PC-3 (cell line): ENCODE results near the gene ZNF394. TPM values are rescaled to one million over a fixed set of nuclear protein-coding genes. Genes with fewer than 3 reads are reported as not detected.
"Not testable (repeated sequence)": the region's sequence is repeated elsewhere in the genome, so short reads cannot be mapped to it uniquely, and the experiment has no call there.

Experiments
- ATAC-seq: fragments of 200-7000 bp; cut with Tn5 transposase; 2 replicates; pipeline ENCODE4 v1.9.1; 2020; ENCODE audit warnings: mild to moderate bottlenecking, moderate library complexity
- Bru-seq: library from RNA; stranded (reverse); fragments of 400-500 nt; gene quantifications from one replicate; lab custom pipeline; 2021; lab: Mats Ljungman, UMichigan
- BruChase-seq, 2 experiments: library from RNA; stranded (reverse); fragments of 400-500 nt; gene quantifications; one replicate each; lab custom pipeline; 2021; lab: Mats Ljungman, UMichigan
- BruUV-seq: library from RNA; stranded (reverse); fragments of 400-500 nt; replicated peaks from 2 replicates; lab custom pipeline; 2021; lab: Mats Ljungman, UMichigan
- CTCF ChIA-PET: fragments of 300-600 bp; sonication (Branson Sonifier 250); formaldehyde crosslinking; loops from one replicate; lab custom pipeline; 2022; ENCODE audit warnings: antibody characterized with exemption; lab: Charles Lee
- POLR2A ChIA-PET: fragments of 300-600 bp; sonication (Branson Sonifier 250); formaldehyde crosslinking; loops from one replicate; lab custom pipeline; 2022; ENCODE audit warnings: antibody characterized with exemption; ENCODE audit not compliant: unreplicated experiment; lab: Charles Lee
- DNase-seq: peaks from one replicate; pipeline ENCODE4 v3.0.0-alpha.2; 2015
- H2AFZ ChIP-seq: fragments of 300-600 bp; sonication (generic); 2 replicates; pipeline ENCODE4 v1.6.0; 2016; ENCODE audit warnings: antibody characterized with exemption, low read length
- H3F3A ChIP-seq: fragments of 300-600 bp; sonication (generic); one replicate; pipeline ENCODE4 v1.6.0; 2017; ENCODE audit warnings: antibody characterized with exemption, low read length, control low read depth, mild to moderate bottlenecking; ENCODE audit not compliant: unreplicated experiment
- H3K27ac ChIP-seq: fragments of 300-600 bp; sonication (generic); 2 replicates; pipeline ENCODE4 v1.5.1; 2016; ENCODE audit warnings: mild to moderate bottlenecking, low read length
- H3K27me3 ChIP-seq: fragments of 300-600 bp; sonication (generic); 2 replicates; pipeline ENCODE4 v1.6.1; 2016; ENCODE audit warnings: low read length, mixed read lengths
- H3K36me3 ChIP-seq: fragments of 300-600 bp; sonication (generic); 2 replicates; pipeline ENCODE4 v1.6.1; 2016; ENCODE audit warnings: low read depth, mixed run types, low read length, mixed read lengths
- H3K4me1 ChIP-seq: fragments of 300-600 bp; sonication (generic); 2 replicates; pipeline ENCODE4 v1.5.1; 2016; ENCODE audit warnings: low read length; ENCODE audit not compliant: insufficient read depth
- H3K4me2 ChIP-seq: fragments of 300-600 bp; sonication (generic); 2 replicates; pipeline ENCODE4 v1.6.0; 2016; ENCODE audit warnings: low read length
- H3K4me3 ChIP-seq: fragments of 300-600 bp; sonication (generic); 2 replicates; pipeline ENCODE4 v1.5.1; 2016; ENCODE audit warnings: mild to moderate bottlenecking, low read length, mixed read lengths
- H3K79me2 ChIP-seq: fragments of 300-600 bp; sonication (generic); 2 replicates; pipeline ENCODE4 v1.6.1; 2017; ENCODE audit warnings: low read length, mixed read lengths
- H3K9ac ChIP-seq: fragments of 300-600 bp; sonication (generic); 2 replicates; pipeline ENCODE4 v1.6.0; 2016; ENCODE audit warnings: mild to moderate bottlenecking, low read length
- H3K9me2 ChIP-seq: fragments of 300-600 bp; sonication (generic); replicated peaks from 2 replicates; pipeline ENCODE4 v1.6.1; 2016; ENCODE audit warnings: mixed run types, low read length, mixed read lengths
- H3K9me3 ChIP-seq: fragments of 300-600 bp; sonication (generic); 2 replicates; pipeline ENCODE4 v1.6.1; 2016; ENCODE audit warnings: low read length, mixed read lengths
- H4K20me1 ChIP-seq: fragments of 300-600 bp; sonication (generic); 2 replicates; pipeline ENCODE4 v1.6.1; 2016; ENCODE audit warnings: low read length, mixed read lengths
- CTCF ChIP-seq: fragments of 300-600 bp; sonication (generic); conservative IDR thresholded peaks from 2 replicates; pipeline ENCODE4 v1.5.1; 2017; ENCODE audit warnings: antibody characterized with exemption, low read depth, mild to moderate bottlenecking, low read length
- EZH2 ChIP-seq: fragments of 300-600 bp; sonication (generic); IDR thresholded peaks from one replicate; pipeline ENCODE4 v1.6.1; 2017; ENCODE audit warnings: antibody characterized with exemption, mild to moderate bottlenecking, low read length; ENCODE audit not compliant: unreplicated experiment
- EZH2phosphoT487 ChIP-seq: fragments of 300-600 bp; sonication (generic); IDR thresholded peaks from 2 replicates; pipeline ENCODE4 v1.6.1; 2018; ENCODE audit warnings: mild to moderate bottlenecking, antibody characterized with exemption, low read length, borderline replicate concordance
- intact Hi-C: fragments of 100-400 bp; cut with micrococcal nuclease; formaldehyde crosslinking; loops from 2 replicates; pipeline ENCODE4 v1.9.0; 2023
- long read RNA-seq: library from polyadenylated mRNA; unstranded; transcript quantifications from one replicate; pipeline ENCODE4 v2.0.0, GENCODE V29; 2021; ENCODE audit not compliant: unreplicated experiment
- total RNA-seq: library from RNA; depleted of rRNA; stranded (reverse); fragments of >200 nt; gene quantifications from 2 replicates; pipeline ENCODE4 v1.2.3, GENCODE V29; 2014; rRNA removed

ZNF394 gene
- 17.7 and 19.4 TPM in 2 replicates for total RNA-seq
- Bru-seq, nascent RNA: percentile 88 among the genes with signal in this experiment
- BruChase-seq, experiment 1, labeled RNA remaining after a 6-hour chase: percentile 91 among the genes with signal in this experiment
- percentile 93 among the genes with signal in this experiment for BruChase-seq, experiment 2, labeled RNA remaining after a 2-hour chase
- long read RNA-seq, transcript ZNF394-206 (2 exons, 1,619 nt): minor isoform, 8 of 60 reads
- long read RNA-seq, transcript ZNF394-203 (2 exons, 2,017 nt): minor isoform, 5 of 60 reads
- long read RNA-seq, transcript ZNF394-201 (3 exons, 2,179 nt): major isoform, 38 of 60 reads
- long read RNA-seq, partial matches to known transcripts: 1 of 60 reads
- long read RNA-seq, other reads (novel, unspliced or antisense): 8 of 60 reads

DNA sequence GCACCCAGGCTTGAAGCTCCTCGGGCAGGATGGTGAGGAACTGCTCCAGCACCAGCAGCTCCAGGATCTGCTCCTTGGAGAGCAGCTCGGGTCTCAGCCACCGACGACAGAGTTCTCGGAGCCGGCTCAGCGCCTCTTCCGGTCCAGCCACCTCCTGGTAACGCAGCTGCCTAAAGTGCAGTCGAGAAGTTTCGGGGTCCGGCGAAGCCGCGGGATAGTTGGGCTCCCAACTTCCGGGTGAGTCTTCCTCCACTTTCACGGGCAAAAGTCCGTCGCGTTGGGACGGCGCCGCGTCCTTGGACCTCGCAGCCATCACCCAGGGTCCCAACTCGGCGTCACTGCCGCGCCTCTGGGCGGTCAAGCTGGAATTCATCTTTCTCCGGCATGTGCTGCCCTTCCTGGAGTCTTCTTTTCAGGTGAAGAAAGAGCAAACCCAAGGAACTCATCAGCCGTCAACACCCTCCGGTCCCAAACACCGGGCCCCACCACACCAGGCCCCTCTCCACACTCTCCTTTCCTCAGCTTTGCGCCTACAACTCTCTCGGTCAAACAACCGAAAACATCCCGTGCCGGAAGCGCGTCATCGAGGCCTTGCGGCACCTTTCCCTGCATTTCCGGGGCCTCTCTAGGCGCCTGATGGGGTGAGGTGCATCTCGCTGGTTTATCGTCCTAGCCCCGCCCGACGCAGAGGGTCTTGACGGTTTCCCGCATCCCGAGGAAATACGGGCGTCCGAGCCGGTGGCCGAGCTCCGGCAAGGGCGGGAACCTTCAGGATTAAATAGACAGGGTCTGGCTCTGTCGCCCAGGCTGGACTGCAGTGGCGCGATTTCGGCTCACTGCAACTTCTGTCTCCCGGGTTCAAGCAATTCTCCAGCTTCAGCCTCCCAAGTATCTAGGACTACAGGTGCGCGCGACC is at the start of gene ZNF394:
TSS of gene ZNF394 (minus strand) at position 561 of the 916 bp plus-strand sequence. CDS start at position 373, 188 bp downstream.
- H3F3A ChIP-seq: no peaks in the 10 kb centered on the region
- peak within 1 kb of the TSS; percentile 97 for H2AFZ ChIP-seq
- no peaks in the 10 kb centered on the region for H3K27me3 ChIP-seq
- ATAC-seq (peak; percentile 45), DNase-seq (peak; percentile 89)
- ChIA-PET POLR2A (interaction anchor here (0.6 kb wide), 3 partner anchors 26 to 519 kb away, joined by 3 to 5 read pairs (median 3); no protein-coding TSS in a partner anchor), CTCF (no interaction called here)
- no peaks in the 10 kb centered on the region for H3K9me3 ChIP-seq
- TF ChIP-seq EZH2phosphoT487: no peak
- TF ChIP-seq EZH2: no peak
- TF ChIP-seq CTCF: no peak
- H3K27ac ChIP-seq: peak within 1 kb of the TSS; percentile 63
- H3K79me2 ChIP-seq: peaks cover 49% of the 10 kb centered on the region
- peaks cover 3% of the 10 kb centered on the region; the same call in 1 of the 2 replicates for H3K36me3 ChIP-seq
- intact Hi-C loops: loop anchor here (1.0 kb wide), 1 partner anchor 116 kb away; the partner anchor contains the start of gene ZSCAN25
- H3K4me1 ChIP-seq: 0 out of 2 replicates have a peak, but pooled peaks cover 5% of the 10 kb centered on the region
- H3K9me2 ChIP-seq: no peaks in the 10 kb centered on the region
- H3K4me3 ChIP-seq: peak within 1 kb of the TSS; percentile 97
- H3K9ac ChIP-seq: peak within 1 kb of the TSS; percentile 85
- TSS peak; percentile 89 for BruUV-seq
- peaks cover 16% of the 10 kb centered on the region for H4K20me1 ChIP-seq
- H3K4me2 ChIP-seq: peak within 1 kb of the TSS; percentile 100

GRCh38 chr7:99549545-99549944 is 49.5 kb upstream of the ZNF394 start:
- H3K27me3 ChIP-seq, H3K4me1 ChIP-seq, H3K4me2 ChIP-seq, POLR2A ChIA-PET, BruUV-seq, H3K79me2 ChIP-seq, H3K4me3 ChIP-seq, ATAC-seq, H3F3A ChIP-seq, H3K9ac ChIP-seq, intact Hi-C loops, H3K27ac ChIP-seq, H2AFZ ChIP-seq, H3K36me3 ChIP-seq, H3K9me2 ChIP-seq, CTCF ChIA-PET, DNase-seq, H4K20me1 ChIP-seq, H3K9me3 ChIP-seq: not testable (repeated sequence)

DNA sequence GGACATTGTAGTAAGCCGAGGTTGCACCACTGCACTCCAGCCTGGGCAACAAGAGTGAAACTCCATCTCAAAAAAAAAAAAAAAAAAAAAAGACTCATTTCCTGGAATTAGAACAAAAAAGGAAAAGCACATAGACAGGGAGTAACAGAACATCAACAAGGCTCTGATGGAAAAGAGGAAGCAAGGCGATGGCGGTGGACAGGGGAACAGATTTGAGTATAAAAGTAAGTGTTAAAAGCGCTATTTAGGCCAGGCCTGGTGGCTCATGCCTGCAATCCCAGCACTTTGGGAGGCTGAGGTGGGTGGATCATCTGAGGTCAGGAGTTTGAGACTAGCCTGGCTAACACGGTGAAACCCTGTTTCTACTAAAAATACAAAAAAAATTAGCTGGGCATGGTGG is 45.2 kb upstream of the ZNF394 start:
- CTCF ChIA-PET, H3K9ac ChIP-seq, H3K36me3 ChIP-seq, H3K4me1 ChIP-seq, intact Hi-C loops, H3K9me3 ChIP-seq, H3K27ac ChIP-seq, BruUV-seq, H2AFZ ChIP-seq, H3K79me2 ChIP-seq, H3K9me2 ChIP-seq, DNase-seq, H3F3A ChIP-seq, H3K4me3 ChIP-seq, ATAC-seq, H3K27me3 ChIP-seq, H3K4me2 ChIP-seq, H4K20me1 ChIP-seq: not testable (repeated sequence)
- POLR2A ChIA-PET: interaction anchor here (0.6 kb wide), 1 partner anchor 1550 kb away, joined by 4 read pairs; no protein-coding TSS in a partner anchor
